PFSK-1 (cell line): ENCODE results near the gene GPR158.

Experiments
- POLR2AphosphoS5 ChIP-seq: IDR thresholded peaks from 2 replicates; pipeline ENCODE4 v1.6.1; 2012; ENCODE audit warnings: low read depth, mild to moderate bottlenecking, control low read depth, low read length, moderate library complexity
- SIN3A ChIP-seq: IDR thresholded peaks from 2 replicates; pipeline ENCODE4 v1.6.1; 2012; ENCODE audit warnings: mild to moderate bottlenecking, low read length, moderate library complexity, borderline replicate concordance; ENCODE audit not compliant: insufficient read depth
- TAF1 ChIP-seq: IDR thresholded peaks from 2 replicates; pipeline ENCODE4 v1.6.1; 2012; ENCODE audit warnings: low read length, control low read depth, borderline replicate concordance; ENCODE audit not compliant: insufficient read depth
- TF ChIP-seq, protein P1 (sequence below), 2 experiments: IDR thresholded peaks; 2 replicates each; pipeline versions ENCODE4 v1.6.1 to v1.8.0; 2011 to 2012; ENCODE audit warnings: low read depth in 2 of 2, low read length in 2 of 2, control low read depth in 1 of 2, inconsistent platforms in 1 of 2, mild to moderate bottlenecking in 1 of 2, moderate library complexity in 1 of 2; ENCODE audit not compliant: insufficient read depth in 1 of 2

DNA sequence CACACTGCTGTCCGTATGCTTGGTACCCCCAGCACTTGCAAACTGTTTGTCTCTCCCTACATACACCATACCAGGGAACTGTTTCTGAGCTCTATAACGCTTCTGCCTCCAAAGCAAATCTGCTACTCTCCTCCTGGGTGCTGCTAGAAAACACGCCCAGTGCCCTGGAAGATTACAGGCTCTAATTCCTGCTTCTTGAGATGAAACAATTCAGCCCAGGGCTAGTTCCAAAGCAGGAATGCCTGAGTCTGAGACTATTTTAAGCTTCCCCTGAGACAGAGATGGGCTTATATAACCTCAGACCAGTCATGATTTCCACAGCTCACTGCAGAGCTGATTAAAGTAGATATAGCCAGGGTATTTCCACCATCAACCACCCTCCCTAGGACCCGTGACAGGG, 327.1 kb downstream of the GPR158 start:
- TF ChIP-seq POLR2AphosphoS5 (no peak), TAF1 (no peak), SIN3A (no peak)
- TF ChIP-seq, protein P1, sequence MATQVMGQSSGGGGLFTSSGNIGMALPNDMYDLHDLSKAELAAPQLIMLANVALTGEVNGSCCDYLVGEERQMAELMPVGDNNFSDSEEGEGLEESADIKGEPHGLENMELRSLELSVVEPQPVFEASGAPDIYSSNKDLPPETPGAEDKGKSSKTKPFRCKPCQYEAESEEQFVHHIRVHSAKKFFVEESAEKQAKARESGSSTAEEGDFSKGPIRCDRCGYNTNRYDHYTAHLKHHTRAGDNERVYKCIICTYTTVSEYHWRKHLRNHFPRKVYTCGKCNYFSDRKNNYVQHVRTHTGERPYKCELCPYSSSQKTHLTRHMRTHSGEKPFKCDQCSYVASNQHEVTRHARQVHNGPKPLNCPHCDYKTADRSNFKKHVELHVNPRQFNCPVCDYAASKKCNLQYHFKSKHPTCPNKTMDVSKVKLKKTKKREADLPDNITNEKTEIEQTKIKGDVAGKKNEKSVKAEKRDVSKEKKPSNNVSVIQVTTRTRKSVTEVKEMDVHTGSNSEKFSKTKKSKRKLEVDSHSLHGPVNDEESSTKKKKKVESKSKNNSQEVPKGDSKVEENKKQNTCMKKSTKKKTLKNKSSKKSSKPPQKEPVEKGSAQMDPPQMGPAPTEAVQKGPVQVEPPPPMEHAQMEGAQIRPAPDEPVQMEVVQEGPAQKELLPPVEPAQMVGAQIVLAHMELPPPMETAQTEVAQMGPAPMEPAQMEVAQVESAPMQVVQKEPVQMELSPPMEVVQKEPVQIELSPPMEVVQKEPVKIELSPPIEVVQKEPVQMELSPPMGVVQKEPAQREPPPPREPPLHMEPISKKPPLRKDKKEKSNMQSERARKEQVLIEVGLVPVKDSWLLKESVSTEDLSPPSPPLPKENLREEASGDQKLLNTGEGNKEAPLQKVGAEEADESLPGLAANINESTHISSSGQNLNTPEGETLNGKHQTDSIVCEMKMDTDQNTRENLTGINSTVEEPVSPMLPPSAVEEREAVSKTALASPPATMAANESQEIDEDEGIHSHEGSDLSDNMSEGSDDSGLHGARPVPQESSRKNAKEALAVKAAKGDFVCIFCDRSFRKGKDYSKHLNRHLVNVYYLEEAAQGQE (IDR thresholded peaks at IDR 0.05; ENCODE audit: insufficient read depth in 1 of 2, low read depth in 2 of 2, low read length in 2 of 2) = no peak
